ENCODE data around the gene SUFU. TPM values are rescaled to one million over a fixed set of nuclear protein-coding genes. Genes with fewer than 3 reads are reported as not detected.

The SUFU gene
- total and polyA plus RNA-seq, 2 of the 13 experiments (the other 11 are each of a cell fraction or from before 2014, with no cell fraction given), result 2.9 to 5.5 TPM

DNA sequence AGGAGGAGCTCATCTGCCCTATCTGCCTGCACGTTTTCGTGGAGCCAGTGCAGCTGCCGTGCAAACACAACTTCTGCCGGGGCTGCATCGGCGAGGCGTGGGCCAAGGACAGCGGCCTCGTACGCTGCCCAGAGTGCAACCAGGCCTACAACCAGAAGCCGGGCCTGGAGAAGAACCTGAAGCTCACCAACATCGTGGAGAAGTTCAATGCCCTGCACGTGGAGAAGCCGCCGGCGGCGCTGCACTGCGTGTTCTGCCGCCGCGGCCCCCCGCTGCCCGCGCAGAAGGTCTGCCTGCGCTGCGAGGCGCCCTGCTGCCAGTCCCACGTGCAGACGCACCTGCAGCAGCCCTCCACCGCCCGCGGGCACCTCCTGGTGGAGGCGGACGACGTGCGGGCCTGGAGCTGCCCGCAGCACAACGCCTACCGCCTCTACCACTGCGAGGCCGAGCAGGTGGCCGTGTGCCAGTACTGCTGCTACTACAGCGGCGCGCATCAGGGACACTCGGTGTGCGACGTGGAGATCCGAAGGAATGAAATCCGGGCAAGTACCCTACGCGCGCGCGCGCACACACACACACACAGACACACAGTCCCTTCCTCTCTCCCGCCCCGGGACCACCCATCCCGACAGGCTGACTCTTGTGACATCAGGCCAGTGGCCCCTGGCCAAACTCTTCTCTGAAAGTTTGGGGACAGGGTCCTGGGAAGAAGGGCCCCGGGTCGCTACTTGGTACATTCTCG is 141.0 kb downstream of the SUFU start (continued):
- TF ChIP-seq TBX2 (CRISPR knock-in tag; IDR thresholded peaks at IDR 0.05; ENCODE audit: borderline replicate concordance), result peak; percentile 75; the same call in 1 of the 2 replicates
- no peak for TF ChIP-seq NFE2L2 (IDR thresholded peaks at IDR 0.05; ENCODE audit: low read length)
- no peak for TF ChIP-seq MBNL3 (CRISPR knock-in tag; conservative IDR thresholded peaks at IDR 0.05)
- TF ChIP-seq ZHX2 (IDR thresholded peaks at IDR 0.05; ENCODE audit: low read depth), result no peak
- peak; percentile 67; the same call in 1 of the 2 replicates for TF ChIP-seq ZHX2 (CRISPR knock-in tag; IDR thresholded peaks at IDR 0.05; ENCODE audit: borderline replicate concordance)
- TF ChIP-seq ZBTB10 (CRISPR knock-in tag; IDR thresholded peaks at IDR 0.05; ENCODE audit: borderline replicate concordance), result peak; percentile 29; the same call in 1 of the 2 replicates
- peak; percentile 79 for TF ChIP-seq RBFOX2 (IDR thresholded peaks at IDR 0.05; ENCODE audit: low read depth, low read length)
- TF ChIP-seq ZBTB33 (CRISPR knock-in tag; IDR thresholded peaks at IDR 0.05), result peak; percentile 85
- TF ChIP-seq FOXO1 (CRISPR knock-in tag; IDR thresholded peaks at IDR 0.05), result peak; percentile 38; the same call in 1 of the 2 replicates
- TF ChIP-seq ZNF761 (CRISPR knock-in tag; conservative IDR thresholded peaks at IDR 0.05), result peak; percentile 93
- TF ChIP-seq ZNF446 (CRISPR knock-in tag; IDR thresholded peaks at IDR 0.05), result peak; percentile 94; the same call in 1 of the 2 replicates
- TF ChIP-seq ZNF484 (CRISPR knock-in tag; IDR thresholded peaks at IDR 0.05; ENCODE audit: borderline replicate concordance, low read depth), result 0 out of 2 replicates have a peak, but pooled peaks have one; percentile 90
- TF ChIP-seq SP5 (CRISPR knock-in tag; IDR thresholded peaks at IDR 0.05; ENCODE audit: borderline replicate concordance, low read depth), result peak; percentile 47; the same call in 1 of the 2 replicates
- peak; percentile 23; the same call in 1 of the 2 replicates for TF ChIP-seq TOE1 (CRISPR knock-in tag; IDR thresholded peaks at IDR 0.05)
- peak; percentile 80 for TF ChIP-seq MED8 (CRISPR knock-in tag; IDR thresholded peaks at IDR 0.05; ENCODE audit: insufficient replicate concordance)
- 0 out of 2 replicates have a peak, but pooled peaks have one; percentile 38 for TF ChIP-seq MIER2 (CRISPR knock-in tag; IDR thresholded peaks at IDR 0.05)
- TF ChIP-seq ZNF652 (CRISPR knock-in tag; IDR thresholded peaks at IDR 0.05; ENCODE audit: borderline replicate concordance, low read depth), result no peak
- peak; percentile 85 for TF ChIP-seq HNRNPL (IDR thresholded peaks at IDR 0.05; ENCODE audit: low read depth, low read length)
- no peak for TF ChIP-seq SNRNP70 (IDR thresholded peaks at IDR 0.05; ENCODE audit: low read depth, low read length)

All from HepG2 (cell line).